GM18909 (cell line): ENCODE results near the gene TCF15.
"Not testable (repeated sequence)": the region's sequence is repeated elsewhere in the genome, so short reads cannot be mapped to it uniquely, and the experiment has no call there.

Source experiments
- ATAC-seq: cut with Tn5 transposase; IDR thresholded peaks from one replicate; pipeline ENCODE4 v1.9.1; 2021; ENCODE audit warnings: mild to moderate bottlenecking; ENCODE audit not compliant: unreplicated experiment, poor library complexity

The TCF15 gene

GRCh38 chr20:588476-588875, 21.6 kb downstream of the TCF15 start:
- no peak for ATAC-seq

- no peak for ATAC-seq
Measured at GRCh38 chr20:584971-585301, 25.2 kb downstream of the TCF15 start.

GRCh38 chr20:584161-584970, 25.7 kb downstream of the TCF15 start:
- ATAC-seq, result no peak

GRCh38 chr20:582204-582603, 27.9 kb downstream of the TCF15 start:
- no peak for ATAC-seq

- ATAC-seq, result not testable (repeated sequence)
Measured at GRCh38 chr20:578940-579690, 31.0 kb downstream of the TCF15 start.

- no peak for ATAC-seq
Measured at GRCh38 chr20:577167-577791, 32.8 kb downstream of the TCF15 start.

- ATAC-seq, result no peak
Measured at GRCh38 chr20:576156-576555, 34.0 kb downstream of the TCF15 start.

GRCh38 chr20:575230-575629, 34.9 kb downstream of the TCF15 start:
- no peak for ATAC-seq

- ATAC-seq, result no peak
Measured at GRCh38 chr20:574297-574942, 35.7 kb downstream of the TCF15 start.

- no peak for ATAC-seq
Measured at GRCh38 chr20:573414-574296, 36.5 kb downstream of the TCF15 start.

GRCh38 chr20:572727-573126, 37.4 kb downstream of the TCF15 start:
- ATAC-seq, result no peak

- no peak for ATAC-seq
Measured at GRCh38 chr20:571754-572441, 38.2 kb downstream of the TCF15 start.

- ATAC-seq, result no peak
Measured at GRCh38 chr20:568673-569415, 41.3 kb downstream of the TCF15 start.

GRCh38 chr20:568097-568652, 41.9 kb downstream of the TCF15 start:
- ATAC-seq, result no peak

GRCh38 chr20:564192-564591, 45.9 kb downstream of the TCF15 start:
- ATAC-seq, result no peak

- no peak for ATAC-seq
Measured at GRCh38 chr20:563187-563586, 46.9 kb downstream of the TCF15 start.

- ATAC-seq, result no peak
Measured at GRCh38 chr20:562232-562897, 47.7 kb downstream of the TCF15 start.
